Choroid plexus epithelial cell (primary cell): Measurements from ENCODE around the gene MRPL42.

Experiments used
- DNase-seq: peaks from one replicate; pipeline ENCODE4 v3.0.0-alpha.2; 2010; ENCODE audit warnings: low read depth
- H3K4me3 ChIP-seq: 2 replicates; pipeline ENCODE4 v1.5.1; 2011; ENCODE audit warnings: low read depth, mild to moderate bottlenecking, control low read depth, low read length, moderate library complexity
- CTCF ChIP-seq: conservative IDR thresholded peaks from 2 replicates; pipeline ENCODE4 v1.5.1; 2011; ENCODE audit warnings: low read depth, mild to moderate bottlenecking, control low read depth, inconsistent platforms, low read length, moderate library complexity

Gene MRPL42

GRCh38 chr12:93500667-93501066, 33.4 kb downstream of the MRPL42 start:
- no peak for DNase-seq
- no peak for TF ChIP-seq CTCF

GRCh38 chr12:93502802-93503623, 35.7 kb downstream of the MRPL42 start:
- DNase-seq, result peak; percentile 66
- peak; percentile 84 for TF ChIP-seq CTCF
- no peak overlapping the region for H3K4me3 ChIP-seq

More at GRCh38 chr12:93500667-93501066, 33.4 kb downstream of the MRPL42 start:
- H3K4me3 ChIP-seq, result no peak overlapping the region

- H3K4me3 ChIP-seq, result no peak overlapping the region
- no peak for DNase-seq
These were observed 39.9 kb downstream of the MRPL42 start for GRCh38 chr12:93507165-93507564.

GRCh38 chr12:93509506-93509905, 42.2 kb downstream of the MRPL42 start:
- DNase-seq, result no peak
- TF ChIP-seq CTCF, result no peak
- H3K4me3 ChIP-seq, result no peak overlapping the region

More at GRCh38 chr12:93507165-93507564, 39.9 kb downstream of the MRPL42 start:
- TF ChIP-seq CTCF, result no peak

- no peak for TF ChIP-seq CTCF
- no peak overlapping the region for H3K4me3 ChIP-seq
- DNase-seq, result peak; percentile 69
These were observed 47.5 kb downstream of the MRPL42 start for GRCh38 chr12:93514853-93515252.

GRCh38 chr12:93518725-93519124, 51.4 kb downstream of the MRPL42 start:
- no peak for TF ChIP-seq CTCF
- H3K4me3 ChIP-seq, result no peak overlapping the region
- DNase-seq, result peak; percentile 83

- TF ChIP-seq CTCF, result no peak
- DNase-seq, result no peak
- H3K4me3 ChIP-seq, result no peak overlapping the region
These were observed 52.5 kb downstream of the MRPL42 start for GRCh38 chr12:93519859-93520258.
